ENCODE data around the gene ANXA6.

Gene ANXA6

DNA sequence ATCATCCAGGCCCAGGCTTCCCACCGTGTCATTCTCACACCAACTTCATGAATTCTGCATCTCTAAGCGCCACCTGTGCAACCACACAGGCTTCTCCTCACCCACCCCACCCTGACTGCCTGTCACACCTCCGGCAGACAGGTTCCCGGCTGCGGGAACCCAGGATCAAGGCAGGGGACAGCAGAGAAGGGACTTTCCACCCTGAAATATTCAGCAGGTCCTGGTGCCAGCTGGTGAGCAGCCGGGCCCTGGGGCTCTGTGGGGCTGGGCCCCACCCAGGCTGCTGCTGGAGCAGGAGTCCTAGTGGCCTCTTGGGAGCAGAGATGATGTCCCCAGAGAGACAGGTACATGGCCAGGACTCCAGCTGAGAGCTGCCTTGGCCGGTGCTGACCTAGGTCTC lies 12.7 kb downstream of the ANXA6 start:
- H3K27ac ChIP-seq (ENCODE audit: low read depth, low read length) = no peak overlapping the region
- H3K9ac ChIP-seq (ENCODE audit: low read length in 5 of 5) = peak overlapping the region in 1 of 5 donors; percentile 29
- H3K9me3 ChIP-seq (ENCODE audit: control insufficient read depth in 5 of 5, low read length in 5 of 5) = no peaks in the 10 kb centered on the region
- H3K4me1 ChIP-seq (ENCODE audit: control insufficient read depth in 5 of 5, insufficient read depth in 5 of 5, low read length in 5 of 5) = peaks cover 7 to 89% (median 77%) of the 10 kb centered on the region in 5 donors
- H3K4me3 ChIP-seq (ENCODE audit: low read depth in 1 of 5, low read length in 5 of 5) = no peak overlapping the region
- H3K27me3 ChIP-seq (ENCODE audit: control insufficient read depth in 5 of 5, insufficient read depth in 4 of 5, low read length in 5 of 5) = no peaks in the 10 kb centered on the region
- H3K36me3 ChIP-seq (ENCODE audit: control insufficient read depth in 5 of 5, insufficient read depth in 5 of 5, low read length in 5 of 5) = peaks cover 0 to 73% (median 59%) of the 10 kb centered on the region in 5 donors

DNA sequence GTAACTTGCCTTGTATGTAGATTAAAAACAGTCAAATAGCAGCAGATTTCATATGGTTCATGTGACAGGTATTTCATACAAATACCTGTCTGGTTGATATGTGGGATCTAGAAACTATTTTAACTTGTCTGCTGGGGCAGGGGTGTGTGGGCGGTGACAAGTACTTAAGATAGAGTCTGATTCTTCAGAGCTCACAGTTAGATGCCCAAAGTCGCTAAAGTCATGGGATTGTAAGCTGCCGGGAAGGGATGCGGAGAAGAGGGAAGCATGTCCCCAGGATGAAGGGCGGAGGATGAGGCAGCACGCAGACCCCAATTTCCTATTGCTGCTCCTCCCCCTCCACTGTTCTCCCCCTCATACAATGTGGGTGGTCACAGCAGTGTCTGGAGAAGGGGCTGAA lies 13.3 kb downstream of the ANXA6 start:
- H3K36me3 ChIP-seq (ENCODE audit: control insufficient read depth in 5 of 5, insufficient read depth in 5 of 5, low read length in 5 of 5) = peaks cover 0 to 79% (median 64%) of the 10 kb centered on the region in 5 donors
- no peak overlapping the region for H3K4me3 ChIP-seq (ENCODE audit: low read depth in 1 of 5, low read length in 5 of 5)
- H3K27me3 ChIP-seq (ENCODE audit: control insufficient read depth in 5 of 5, insufficient read depth in 4 of 5, low read length in 5 of 5) = no peaks in the 10 kb centered on the region
- peaks cover 7 to 85% (median 74%) of the 10 kb centered on the region in 5 donors for H3K4me1 ChIP-seq (ENCODE audit: control insufficient read depth in 5 of 5, insufficient read depth in 5 of 5, low read length in 5 of 5)
- no peaks in the 10 kb centered on the region for H3K9me3 ChIP-seq (ENCODE audit: control insufficient read depth in 5 of 5, low read length in 5 of 5)
- no peak overlapping the region for H3K9ac ChIP-seq (ENCODE audit: low read length in 5 of 5)
- H3K27ac ChIP-seq (ENCODE audit: low read depth, low read length) = no peak overlapping the region

DNA sequence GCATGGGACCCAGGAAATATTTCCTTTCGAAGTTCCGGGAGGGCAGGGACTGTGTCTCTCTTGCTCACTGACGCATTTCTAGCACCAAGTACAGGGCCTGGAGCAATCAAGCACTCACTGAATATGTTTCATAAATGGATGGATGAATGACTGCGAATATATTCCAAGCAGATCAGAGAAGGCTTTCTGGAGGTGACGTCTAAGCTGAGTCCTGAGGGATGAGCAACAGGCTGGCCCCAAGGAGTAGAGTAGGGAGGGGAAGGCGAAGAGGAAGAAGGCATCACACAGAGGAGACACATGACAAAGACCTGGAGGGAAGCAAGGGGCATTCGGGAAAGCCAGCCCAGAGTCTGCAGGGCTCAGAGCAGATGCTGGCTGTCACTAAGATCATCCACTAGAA lies 13.9 kb downstream of the ANXA6 start:
- Histone ChIP-seq H3K9ac (ENCODE audit: low read length in 5 of 5) (peak overlapping the region in 2 of 5 donors; percentile 11 to 20), H3K27me3 (ENCODE audit: control insufficient read depth in 5 of 5, insufficient read depth in 4 of 5, low read length in 5 of 5) (no peaks in the 10 kb centered on the region), H3K4me3 (ENCODE audit: low read depth in 1 of 5, low read length in 5 of 5) (no peak overlapping the region), H3K27ac (ENCODE audit: low read depth, low read length) (no peak overlapping the region), H3K4me1 (ENCODE audit: control insufficient read depth in 5 of 5, insufficient read depth in 5 of 5, low read length in 5 of 5) (peaks cover 7 to 79% (median 74%) of the 10 kb centered on the region in 5 donors), H3K36me3 (ENCODE audit: control insufficient read depth in 5 of 5, insufficient read depth in 5 of 5, low read length in 5 of 5) (peaks cover 0 to 86% (median 71%) of the 10 kb centered on the region in 5 donors), H3K9me3 (ENCODE audit: control insufficient read depth in 5 of 5, low read length in 5 of 5) (no peaks in the 10 kb centered on the region)

DNA sequence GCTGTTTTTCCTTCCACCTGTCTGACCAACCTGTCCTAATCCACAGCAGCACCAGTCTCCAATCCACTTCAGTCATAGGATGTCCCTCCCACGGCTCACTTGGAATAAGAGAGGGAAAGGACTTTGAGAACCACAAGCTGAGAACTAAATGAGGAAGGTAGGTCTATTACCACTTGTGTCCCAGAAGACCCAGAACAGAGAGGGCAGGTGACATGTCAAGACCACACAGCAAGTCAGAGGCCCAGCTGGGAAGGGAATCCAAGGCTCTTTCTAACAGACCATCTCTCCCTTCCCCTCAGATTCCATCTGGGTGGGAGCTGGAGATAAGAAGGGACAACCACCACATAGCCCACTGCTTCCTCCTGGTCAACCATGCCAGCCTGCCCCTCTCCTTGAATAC lies 14.6 kb downstream of the ANXA6 start:
- Histone ChIP-seq H3K4me1 (ENCODE audit: control insufficient read depth in 5 of 5, insufficient read depth in 5 of 5, low read length in 5 of 5) (peaks cover 7 to 72% (median 67%) of the 10 kb centered on the region in 5 donors), H3K27ac (ENCODE audit: low read depth, low read length) (peak overlapping the region; percentile 21), H3K27me3 (ENCODE audit: control insufficient read depth in 5 of 5, insufficient read depth in 4 of 5, low read length in 5 of 5) (no peaks in the 10 kb centered on the region), H3K4me3 (ENCODE audit: low read depth in 1 of 5, low read length in 5 of 5) (no peak overlapping the region), H3K9me3 (ENCODE audit: control insufficient read depth in 5 of 5, low read length in 5 of 5) (no peaks in the 10 kb centered on the region), H3K9ac (ENCODE audit: low read length in 5 of 5) (peak overlapping the region in 3 of 5 donors; percentile 1 to 25 (median 15)), H3K36me3 (ENCODE audit: control insufficient read depth in 5 of 5, insufficient read depth in 5 of 5, low read length in 5 of 5) (peaks cover 3 to 93% (median 78%) of the 10 kb centered on the region in 5 donors)

DNA sequence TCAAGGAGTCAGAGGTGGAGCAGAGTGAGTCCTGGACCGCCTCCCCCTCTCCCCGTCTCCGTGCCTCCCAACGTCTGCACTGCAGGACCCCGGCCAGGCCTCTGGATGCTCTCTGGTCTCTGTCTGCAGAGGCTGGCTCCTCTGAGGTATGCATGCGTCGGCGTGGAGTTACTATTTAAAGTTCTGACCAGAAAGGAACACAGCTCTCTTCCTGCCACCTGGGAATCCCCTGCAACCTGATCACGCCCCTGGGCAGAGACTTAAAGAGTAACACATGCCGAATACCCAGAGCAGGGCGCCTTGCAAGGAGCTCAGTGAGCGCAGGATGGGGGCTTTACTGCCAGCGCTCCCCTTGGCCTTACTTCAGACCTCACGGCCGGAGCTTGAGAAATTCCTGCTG lies 16.0 kb downstream of the ANXA6 start:
- no peaks in the 10 kb centered on the region for H3K9me3 ChIP-seq (ENCODE audit: control insufficient read depth in 5 of 5, low read length in 5 of 5)
- no peak overlapping the region for H3K4me3 ChIP-seq (ENCODE audit: low read depth in 1 of 5, low read length in 5 of 5)
- peaks cover 9 to 94% (median 80%) of the 10 kb centered on the region in 5 donors for H3K36me3 ChIP-seq (ENCODE audit: control insufficient read depth in 5 of 5, insufficient read depth in 5 of 5, low read length in 5 of 5)
- H3K27me3 ChIP-seq (ENCODE audit: control insufficient read depth in 5 of 5, insufficient read depth in 4 of 5, low read length in 5 of 5) = no peaks in the 10 kb centered on the region
- peak overlapping the region; percentile 50 for H3K27ac ChIP-seq (ENCODE audit: low read depth, low read length)
- peaks cover 7 to 58% (median 55%) of the 10 kb centered on the region in 5 donors for H3K4me1 ChIP-seq (ENCODE audit: control insufficient read depth in 5 of 5, insufficient read depth in 5 of 5, low read length in 5 of 5)
- H3K9ac ChIP-seq (ENCODE audit: low read length in 5 of 5) = peak overlapping the region in 1 of 5 donors; percentile 22

DNA sequence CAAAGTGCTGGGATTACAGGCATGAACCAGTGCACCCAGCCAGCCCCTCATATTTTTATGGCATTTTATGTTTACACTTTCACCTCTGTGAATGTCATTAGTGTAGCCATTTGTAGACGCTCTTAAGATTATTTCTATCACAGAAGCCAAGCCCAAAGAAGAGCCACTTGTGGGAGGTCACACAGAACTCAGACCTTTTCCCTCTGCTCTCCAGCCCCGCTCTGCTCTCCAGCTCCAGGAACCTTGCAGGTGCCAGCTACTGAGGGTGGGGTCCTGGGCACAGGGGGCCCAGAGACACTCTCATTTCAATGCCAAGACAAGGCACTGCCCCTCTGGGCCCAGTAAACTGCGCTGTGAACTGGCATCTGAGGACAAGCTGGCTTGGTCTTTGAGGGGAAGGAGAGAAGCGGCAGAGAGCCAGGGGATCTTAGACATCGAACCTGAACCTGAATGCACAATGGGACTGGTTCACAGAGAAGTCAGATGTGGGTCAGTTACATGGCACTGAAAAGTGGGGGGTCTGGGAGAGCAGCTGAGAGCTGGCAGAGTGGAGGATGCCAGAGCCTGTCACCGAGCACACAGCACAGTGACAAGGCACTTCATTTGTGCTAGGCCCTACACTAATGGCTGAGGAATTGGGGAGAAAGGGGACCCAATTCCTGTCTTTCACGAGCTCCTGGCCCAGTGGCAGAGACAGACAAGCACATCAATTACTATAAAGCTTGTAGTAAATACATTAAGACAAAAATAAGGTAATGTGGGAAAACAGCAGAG lies 16.7 kb downstream of the ANXA6 start:
- peaks cover 6 to 52% (median 49%) of the 10 kb centered on the region in 5 donors for H3K4me1 ChIP-seq (ENCODE audit: control insufficient read depth in 5 of 5, insufficient read depth in 5 of 5, low read length in 5 of 5)
- H3K36me3 ChIP-seq (ENCODE audit: control insufficient read depth in 5 of 5, insufficient read depth in 5 of 5, low read length in 5 of 5) = peaks cover 9 to 94% (median 81%) of the 10 kb centered on the region in 5 donors
- H3K9me3 ChIP-seq (ENCODE audit: control insufficient read depth in 5 of 5, low read length in 5 of 5) = no peaks in the 10 kb centered on the region
- peak overlapping the region in 1 of 5 donors; percentile 22 for H3K9ac ChIP-seq (ENCODE audit: low read length in 5 of 5)
- H3K4me3 ChIP-seq (ENCODE audit: low read depth in 1 of 5, low read length in 5 of 5) = no peak overlapping the region
- H3K27ac ChIP-seq (ENCODE audit: low read depth, low read length) = peak overlapping the region; percentile 50
- H3K27me3 ChIP-seq (ENCODE audit: control insufficient read depth in 5 of 5, insufficient read depth in 4 of 5, low read length in 5 of 5) = no peaks in the 10 kb centered on the region

DNA sequence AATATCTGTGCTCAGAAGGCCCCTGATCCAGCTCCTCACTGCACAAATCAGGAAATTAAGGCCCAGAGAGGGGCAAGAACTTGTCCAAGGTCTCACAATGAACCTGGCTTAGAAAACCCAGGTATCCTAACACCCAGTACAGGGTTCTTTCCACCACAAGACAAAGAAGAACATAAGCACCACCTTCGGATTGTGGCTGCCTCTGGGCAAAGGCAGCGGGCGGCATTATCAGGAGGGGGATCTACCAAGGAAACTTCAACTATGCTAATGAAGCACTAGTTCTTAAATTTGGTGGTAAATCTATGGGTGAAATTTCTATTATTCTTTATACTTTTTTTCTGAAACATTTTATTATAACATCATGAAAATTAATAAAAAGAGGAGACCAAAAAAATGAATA lies 17.9 kb downstream of the ANXA6 start:
- Histone ChIP-seq H3K9me3 (ENCODE audit: control insufficient read depth in 5 of 5, low read length in 5 of 5) (no peaks in the 10 kb centered on the region), H3K4me3 (ENCODE audit: low read depth in 1 of 5, low read length in 5 of 5) (no peak overlapping the region), H3K27me3 (ENCODE audit: control insufficient read depth in 5 of 5, insufficient read depth in 4 of 5, low read length in 5 of 5) (no peaks in the 10 kb centered on the region), H3K4me1 (ENCODE audit: control insufficient read depth in 5 of 5, insufficient read depth in 5 of 5, low read length in 5 of 5) (peaks cover 5 to 41% (median 38%) of the 10 kb centered on the region in 5 donors), H3K36me3 (ENCODE audit: control insufficient read depth in 5 of 5, insufficient read depth in 5 of 5, low read length in 5 of 5) (peaks cover 9 to 94% (median 82%) of the 10 kb centered on the region in 5 donors), H3K27ac (ENCODE audit: low read depth, low read length) (no peak overlapping the region), H3K9ac (ENCODE audit: low read length in 5 of 5) (no peak overlapping the region)

DNA sequence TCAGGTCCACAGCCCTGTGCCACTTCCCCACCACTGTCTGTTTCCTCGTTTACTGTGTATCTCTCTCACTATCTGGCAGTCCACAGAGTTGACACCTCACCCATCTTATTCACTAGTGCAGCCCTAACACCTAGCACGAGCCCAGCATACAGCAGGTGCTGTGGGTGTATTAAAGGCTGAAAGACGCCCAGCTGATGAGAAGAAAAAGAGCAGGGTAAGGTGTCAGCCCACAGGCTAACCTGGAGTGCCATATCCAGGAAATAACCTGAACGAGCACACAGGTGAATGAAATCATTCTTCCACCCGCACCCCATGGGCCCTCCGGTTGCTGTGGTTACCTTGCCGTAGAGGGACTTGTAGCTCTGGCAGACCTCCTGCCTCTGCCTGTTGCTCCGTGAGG lies 18.6 kb downstream of the ANXA6 start:
- Histone ChIP-seq H3K4me1 (ENCODE audit: control insufficient read depth in 5 of 5, insufficient read depth in 5 of 5, low read length in 5 of 5) (peaks cover 2 to 35% (median 33%) of the 10 kb centered on the region in 5 donors), H3K27ac (ENCODE audit: low read depth, low read length) (no peak overlapping the region), H3K36me3 (ENCODE audit: control insufficient read depth in 5 of 5, insufficient read depth in 5 of 5, low read length in 5 of 5) (peaks cover 11 to 94% (median 82%) of the 10 kb centered on the region in 5 donors), H3K9me3 (ENCODE audit: control insufficient read depth in 5 of 5, low read length in 5 of 5) (no peaks in the 10 kb centered on the region), H3K4me3 (ENCODE audit: low read depth in 1 of 5, low read length in 5 of 5) (no peak overlapping the region), H3K9ac (ENCODE audit: low read length in 5 of 5) (no peak overlapping the region), H3K27me3 (ENCODE audit: control insufficient read depth in 5 of 5, insufficient read depth in 4 of 5, low read length in 5 of 5) (no peaks in the 10 kb centered on the region)

DNA sequence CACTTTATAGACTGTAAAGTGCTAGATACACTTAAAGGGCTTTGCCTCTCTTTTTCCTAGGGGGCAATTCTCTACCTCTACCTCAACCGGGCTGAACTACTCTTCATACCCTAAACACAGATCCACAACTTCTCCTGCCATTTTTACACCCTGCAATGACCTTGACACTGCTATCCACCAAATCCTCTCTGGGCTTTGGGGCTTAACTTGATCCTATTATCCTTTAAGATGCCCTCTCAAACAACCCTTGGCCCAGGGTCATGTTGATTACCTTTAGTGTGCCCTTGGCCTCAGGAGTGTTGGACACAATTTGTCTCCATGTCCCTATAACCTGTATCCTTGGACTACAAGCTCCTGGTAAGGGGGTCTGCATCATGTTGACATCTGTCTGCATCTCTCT lies 19.5 kb downstream of the ANXA6 start:
- Histone ChIP-seq H3K4me1 (ENCODE audit: control insufficient read depth in 5 of 5, insufficient read depth in 5 of 5, low read length in 5 of 5) (peaks cover 2 to 29% (median 25%) of the 10 kb centered on the region in 5 donors), H3K9me3 (ENCODE audit: control insufficient read depth in 5 of 5, low read length in 5 of 5) (no peaks in the 10 kb centered on the region), H3K36me3 (ENCODE audit: control insufficient read depth in 5 of 5, insufficient read depth in 5 of 5, low read length in 5 of 5) (peaks cover 19 to 94% (median 82%) of the 10 kb centered on the region in 5 donors), H3K4me3 (ENCODE audit: low read depth in 1 of 5, low read length in 5 of 5) (no peak overlapping the region), H3K27me3 (ENCODE audit: control insufficient read depth in 5 of 5, insufficient read depth in 4 of 5, low read length in 5 of 5) (no peaks in the 10 kb centered on the region), H3K27ac (ENCODE audit: low read depth, low read length) (no peak overlapping the region), H3K9ac (ENCODE audit: low read length in 5 of 5) (no peak overlapping the region)

DNA sequence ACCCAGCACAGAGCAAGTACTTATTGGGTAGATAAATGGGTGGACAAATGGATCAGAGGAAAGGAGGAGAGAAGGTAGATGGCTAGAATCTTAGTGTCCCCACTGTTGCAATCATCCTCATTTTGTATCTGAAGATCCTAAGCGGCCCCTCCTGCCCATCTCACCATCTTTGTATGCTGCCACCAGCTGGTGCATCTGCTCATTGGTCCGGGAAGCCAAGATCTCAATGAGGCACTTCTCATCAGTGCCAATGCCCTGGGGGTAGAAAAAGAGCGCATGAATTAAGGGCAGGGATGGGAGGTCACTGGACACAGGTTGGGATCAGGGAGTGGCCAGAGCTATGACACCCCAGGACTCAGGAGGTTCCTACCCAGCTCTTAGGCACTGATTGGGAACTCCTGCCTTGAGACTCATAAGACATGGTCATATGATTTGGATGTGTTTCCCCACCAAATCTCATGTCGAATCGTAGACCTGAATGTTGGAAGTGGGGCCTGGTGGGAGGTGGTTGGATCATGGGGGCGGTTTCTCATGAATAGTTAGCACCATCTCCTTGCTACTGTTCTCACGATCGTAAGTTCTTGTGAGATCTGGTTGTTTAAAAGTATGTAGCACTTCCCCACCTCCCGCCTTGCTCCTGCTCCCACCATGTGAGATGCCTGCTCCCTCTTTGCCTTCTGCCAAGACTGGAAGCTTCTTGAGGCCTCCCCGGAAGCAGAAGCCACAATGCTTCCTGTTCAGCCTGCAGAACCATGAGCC lies 20.3 kb downstream of the ANXA6 start:
- Histone ChIP-seq H3K9ac (ENCODE audit: low read length in 5 of 5) (no peak overlapping the region), H3K4me1 (ENCODE audit: control insufficient read depth in 5 of 5, insufficient read depth in 5 of 5, low read length in 5 of 5) (peaks cover 2 to 22% (median 16%) of the 10 kb centered on the region in 5 donors), H3K27ac (ENCODE audit: low read depth, low read length) (no peak overlapping the region), H3K9me3 (ENCODE audit: control insufficient read depth in 5 of 5, low read length in 5 of 5) (no peaks in the 10 kb centered on the region), H3K36me3 (ENCODE audit: control insufficient read depth in 5 of 5, insufficient read depth in 5 of 5, low read length in 5 of 5) (peaks cover 24 to 94% (median 83%) of the 10 kb centered on the region in 5 donors), H3K4me3 (ENCODE audit: low read depth in 1 of 5, low read length in 5 of 5) (no peak overlapping the region), H3K27me3 (ENCODE audit: control insufficient read depth in 5 of 5, insufficient read depth in 4 of 5, low read length in 5 of 5) (no peaks in the 10 kb centered on the region)
